Hypothalamus (tissue), 51 donors: ENCODE measurements around the gene UNC45A.
"Not testable (repeated sequence)": the region's sequence is repeated elsewhere in the genome, so short reads cannot be mapped to it uniquely, and the experiment has no call there.

Experiments used
- DNase-seq, 51 donors: peaks; one replicate each; lab custom pipeline; 2025; lab: John Stamatoyannopoulos, UW

UNC45A gene

DNA sequence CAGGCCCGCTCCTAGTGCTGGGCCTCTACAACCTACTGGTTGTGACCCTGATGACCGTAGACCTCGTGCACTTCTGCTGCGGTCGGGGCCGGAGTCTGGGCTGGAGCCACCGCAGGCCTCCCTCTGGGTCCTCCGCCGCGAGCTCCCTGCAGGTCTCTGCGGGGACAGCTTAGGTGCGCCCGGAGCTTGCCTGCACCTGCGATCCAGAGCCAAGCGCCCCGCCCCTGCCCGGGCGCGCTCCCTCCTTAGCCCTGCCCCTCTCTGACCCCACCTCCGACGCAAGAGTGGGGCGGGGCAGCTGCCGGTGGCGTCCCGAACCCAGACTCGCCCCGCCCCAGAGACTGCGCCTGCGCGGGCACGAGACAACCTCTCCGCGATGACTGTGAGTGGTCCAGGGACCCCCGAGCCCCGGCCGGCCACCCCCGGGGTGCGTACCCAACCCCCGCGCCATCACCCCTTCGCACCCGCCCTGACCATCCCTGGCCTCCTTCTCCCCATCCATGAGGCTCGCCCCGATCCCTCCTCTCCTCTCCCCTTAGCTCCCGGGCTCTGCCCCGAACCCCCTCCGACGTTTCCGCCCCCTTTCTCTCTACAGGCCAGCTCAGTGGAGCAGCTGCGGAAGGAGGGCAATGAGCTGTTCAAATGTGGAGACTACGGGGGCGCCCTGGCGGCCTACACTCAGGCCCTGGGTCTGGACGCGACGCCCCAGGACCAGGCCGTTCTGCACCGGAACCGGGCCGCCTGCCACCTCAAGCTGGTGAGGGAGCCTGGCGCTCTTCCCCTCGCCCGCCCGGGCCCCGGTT is at the start of gene UNC45A:
TSS of gene UNC45A (plus strand) at position 337 of the 803 bp plus-strand sequence. CDS start at position 377, 40 bp downstream.
- peak; percentile 34 to 93 (median 82) for DNase-seq

DNA sequence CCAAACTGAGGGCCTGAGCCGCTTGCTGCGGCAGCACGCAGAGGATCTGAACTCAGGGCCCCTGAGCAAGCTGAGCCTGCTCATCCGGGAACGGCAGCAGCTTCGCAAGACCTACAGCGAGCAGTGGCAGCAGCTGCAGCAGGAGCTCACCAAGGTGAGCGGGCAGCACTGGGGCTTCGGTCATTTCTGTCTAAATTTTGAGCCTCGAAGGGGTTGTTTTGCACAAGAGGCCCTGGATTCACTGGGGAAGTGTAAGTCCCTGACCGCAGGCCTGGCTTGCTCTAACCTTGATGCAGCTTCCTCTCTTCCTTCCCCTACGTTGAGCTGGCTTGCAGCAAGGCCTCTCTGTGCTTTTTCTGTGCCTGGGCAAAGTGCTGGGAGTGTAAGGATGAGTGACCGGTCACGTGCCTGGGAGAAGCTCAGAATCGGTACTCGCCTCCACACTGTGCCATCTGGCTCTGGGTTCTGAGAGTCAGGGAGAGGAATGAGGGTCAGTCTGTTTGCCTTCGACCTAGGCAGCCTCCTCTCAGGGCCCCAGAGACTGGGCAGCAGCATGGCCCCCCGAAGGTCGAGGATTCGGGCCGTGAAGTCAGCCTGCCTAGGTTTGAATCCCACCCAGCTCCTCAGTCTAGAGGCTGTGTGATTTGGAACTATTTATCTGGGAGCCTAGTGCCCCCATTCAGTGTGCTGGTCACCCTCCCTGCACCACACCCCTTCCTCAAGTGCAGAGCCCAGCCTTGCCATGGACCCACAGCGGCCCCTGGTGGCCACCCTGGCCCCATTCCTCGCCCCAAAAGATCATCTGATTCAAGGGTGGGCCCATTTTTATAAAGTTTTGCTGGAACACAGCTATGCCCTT is 49.4 kb upstream of the UNC45A start:
- peak in 41 of 51 donors; percentile 12 to 77 (median 55) for DNase-seq

DNA sequence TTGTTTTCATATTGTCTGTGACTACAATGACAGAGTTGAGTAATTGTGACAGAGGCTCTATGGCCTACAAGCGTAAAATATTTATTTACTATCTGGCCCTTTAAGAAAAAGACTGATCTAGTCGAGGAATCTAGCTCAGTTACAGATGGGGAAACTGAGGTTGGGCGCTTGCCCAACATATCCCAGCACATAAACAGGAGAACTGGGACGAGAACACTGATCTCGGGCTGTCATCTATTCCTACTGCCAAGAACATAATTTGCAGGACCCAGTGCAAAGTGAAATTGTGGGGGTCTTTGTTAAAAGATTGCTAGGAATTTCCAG is 48.8 kb upstream of the UNC45A start:
- DNase-seq = no peak

DNA sequence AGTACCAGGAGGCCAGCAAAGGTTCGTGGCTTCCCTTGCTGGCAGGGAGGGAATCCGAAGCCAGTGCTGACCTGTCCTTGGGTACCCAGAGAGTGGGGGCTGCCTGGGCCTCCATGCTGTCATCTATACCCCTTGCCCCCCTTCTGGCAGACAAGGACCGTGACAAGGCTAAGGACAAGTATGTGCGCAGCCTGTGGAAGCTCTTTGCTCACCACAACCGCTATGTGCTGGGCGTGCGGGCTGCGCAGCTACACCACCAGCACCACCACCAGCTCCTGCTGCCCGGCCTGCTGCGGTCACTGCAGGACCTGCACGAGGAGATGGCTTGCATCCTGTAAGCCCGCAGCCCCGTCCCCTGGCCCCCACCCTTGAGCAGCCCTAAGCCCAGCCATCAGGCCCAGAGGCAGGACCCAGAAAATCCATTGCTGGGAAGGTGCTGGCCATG is 48.0 kb upstream of the UNC45A start:
- DNase-seq = no peak

GRCh38 chr15:90889313-90889730 is 45.8 kb upstream of the UNC45A start:
- no peak for DNase-seq

DNA sequence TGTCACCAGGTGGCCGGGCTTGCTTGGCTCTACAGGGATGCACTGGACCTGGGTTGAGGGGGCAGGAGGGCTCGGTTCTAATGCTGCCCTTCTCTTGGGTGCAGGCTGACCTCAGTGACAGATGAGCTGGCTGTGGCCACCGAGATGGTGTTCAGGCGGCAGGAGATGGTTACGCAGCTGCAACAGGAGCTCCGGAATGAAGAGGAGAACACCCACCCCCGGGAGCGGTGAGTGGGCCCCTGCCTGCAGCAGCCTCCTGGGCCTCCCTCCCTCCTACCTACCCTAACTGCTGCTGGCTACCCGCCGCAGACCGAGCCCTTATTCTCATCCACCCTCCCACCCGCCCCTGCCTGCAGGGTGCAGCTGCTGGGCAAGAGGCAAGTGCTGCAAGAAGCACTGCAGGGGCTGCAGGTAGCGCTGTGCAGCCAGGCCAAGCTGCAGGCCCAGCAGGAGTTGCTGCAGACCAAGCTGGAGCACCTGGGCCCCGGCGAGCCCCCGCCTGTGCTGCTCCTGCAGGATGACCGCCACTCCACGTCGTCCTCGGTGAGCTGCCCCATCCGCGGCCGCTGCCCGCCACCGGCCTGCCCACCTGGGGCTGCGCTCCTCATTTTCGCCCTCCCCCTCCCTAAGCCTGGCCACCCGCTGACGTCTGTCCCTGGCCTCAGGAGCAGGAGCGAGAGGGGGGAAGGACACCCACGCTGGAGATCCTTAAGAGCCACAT is 45.2 kb upstream of the UNC45A start:
- no peak for DNase-seq

GRCh38 chr15:90890839-90891238 is 44.2 kb upstream of the UNC45A start:
- no peak for DNase-seq

DNA sequence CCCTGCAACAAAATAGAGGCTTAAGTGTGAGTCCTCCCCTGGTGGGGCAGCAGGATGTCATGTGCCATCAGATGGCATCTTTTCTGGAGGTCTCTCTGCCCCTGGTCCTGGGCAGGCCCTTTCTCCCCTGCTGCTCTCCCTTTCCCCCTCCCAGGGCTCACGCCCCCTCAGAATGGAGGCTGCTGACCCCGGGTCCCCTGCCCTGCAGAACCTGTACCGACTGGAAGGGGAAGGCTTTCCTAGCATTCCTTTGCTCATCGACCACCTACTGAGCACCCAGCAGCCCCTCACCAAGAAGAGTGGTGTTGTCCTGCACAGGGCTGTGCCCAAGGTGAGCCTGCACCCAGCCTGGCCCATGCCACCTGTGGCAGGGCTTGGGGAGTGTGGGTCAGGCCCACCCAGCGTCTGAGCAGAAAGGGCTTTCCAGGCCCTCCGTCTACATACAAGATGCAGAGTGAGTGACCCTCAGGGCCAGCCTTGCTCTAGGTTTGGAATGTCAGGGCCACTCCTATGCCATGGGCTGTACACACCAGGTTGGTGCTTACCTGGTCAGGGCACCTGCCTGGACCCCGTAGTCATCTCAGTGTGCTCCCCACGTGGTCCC is 43.6 kb upstream of the UNC45A start:
- no peak for DNase-seq

GRCh38 chr15:90892023-90892422 is 43.1 kb upstream of the UNC45A start:
- no peak for DNase-seq

DNA sequence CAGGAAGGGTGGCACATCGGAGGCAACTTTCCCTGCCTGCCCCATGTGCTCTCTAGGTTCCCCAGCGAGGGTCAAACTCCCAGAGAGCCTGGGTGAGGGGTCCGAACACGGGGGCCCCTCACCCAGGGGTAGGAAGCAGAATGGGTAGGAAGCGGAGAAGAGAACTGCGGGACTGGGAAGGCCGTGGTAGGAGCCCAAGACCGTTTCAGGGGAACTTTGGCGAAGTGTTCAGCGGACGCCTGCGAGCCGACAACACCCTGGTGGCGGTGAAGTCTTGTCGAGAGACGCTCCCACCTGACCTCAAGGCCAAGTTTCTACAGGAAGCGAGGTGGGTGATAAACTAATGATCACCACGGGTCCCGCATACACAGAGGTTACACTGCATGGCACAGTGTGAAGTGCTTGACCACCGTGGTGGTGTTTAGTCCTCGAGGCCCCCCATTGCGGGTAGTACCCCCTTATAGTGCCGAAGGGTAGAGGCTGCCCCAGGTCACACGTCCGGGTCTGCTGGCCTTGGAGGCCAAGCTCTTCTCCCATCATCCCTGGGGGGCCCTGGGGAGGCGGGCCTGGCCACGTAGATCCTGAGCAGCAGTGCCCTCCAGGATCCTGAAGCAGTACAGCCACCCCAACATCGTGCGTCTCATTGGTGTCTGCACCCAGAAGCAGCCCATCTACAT is 42.4 kb upstream of the UNC45A start:
- DNase-seq = no peak

DNA sequence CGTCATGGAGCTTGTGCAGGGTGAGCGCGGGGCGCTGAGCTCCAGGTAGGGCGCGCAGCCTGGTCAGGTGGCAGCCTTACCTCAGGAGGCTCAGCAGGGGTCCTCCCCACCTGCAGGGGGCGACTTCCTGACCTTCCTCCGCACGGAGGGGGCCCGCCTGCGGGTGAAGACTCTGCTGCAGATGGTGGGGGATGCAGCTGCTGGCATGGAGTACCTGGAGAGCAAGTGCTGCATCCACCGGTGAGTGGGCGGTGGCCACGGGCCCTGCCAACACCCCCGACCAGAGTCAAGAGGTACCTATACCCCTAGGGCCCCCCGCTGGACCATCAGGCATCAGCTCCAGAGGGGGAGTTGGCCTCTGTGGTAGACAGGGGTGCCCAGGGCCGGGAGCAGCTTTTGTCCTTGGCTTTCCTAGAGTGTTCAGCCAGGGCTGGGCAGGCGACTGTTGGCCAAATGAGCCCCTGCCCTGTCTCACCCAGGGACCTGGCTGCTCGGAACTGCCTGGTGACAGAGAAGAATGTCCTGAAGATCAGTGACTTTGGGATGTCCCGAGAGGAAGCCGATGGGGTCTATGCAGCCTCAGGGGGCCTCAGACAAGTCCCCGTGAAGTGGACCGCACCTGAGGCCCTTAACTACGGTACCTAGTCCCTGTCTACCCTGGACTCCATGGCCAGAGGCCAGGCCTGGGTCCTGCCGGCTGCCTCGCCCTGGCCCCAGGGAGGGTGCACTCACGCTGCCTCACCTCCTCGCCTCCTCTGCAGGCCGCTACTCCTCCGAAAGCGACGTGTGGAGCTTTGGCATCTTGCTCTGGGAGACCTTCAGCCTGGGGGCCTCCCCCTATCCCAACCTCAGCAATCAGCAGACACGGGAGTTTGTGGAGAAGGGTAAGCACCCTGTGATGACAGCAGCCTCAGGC is 41.7 kb upstream of the UNC45A start:
- no peak for DNase-seq

DNA sequence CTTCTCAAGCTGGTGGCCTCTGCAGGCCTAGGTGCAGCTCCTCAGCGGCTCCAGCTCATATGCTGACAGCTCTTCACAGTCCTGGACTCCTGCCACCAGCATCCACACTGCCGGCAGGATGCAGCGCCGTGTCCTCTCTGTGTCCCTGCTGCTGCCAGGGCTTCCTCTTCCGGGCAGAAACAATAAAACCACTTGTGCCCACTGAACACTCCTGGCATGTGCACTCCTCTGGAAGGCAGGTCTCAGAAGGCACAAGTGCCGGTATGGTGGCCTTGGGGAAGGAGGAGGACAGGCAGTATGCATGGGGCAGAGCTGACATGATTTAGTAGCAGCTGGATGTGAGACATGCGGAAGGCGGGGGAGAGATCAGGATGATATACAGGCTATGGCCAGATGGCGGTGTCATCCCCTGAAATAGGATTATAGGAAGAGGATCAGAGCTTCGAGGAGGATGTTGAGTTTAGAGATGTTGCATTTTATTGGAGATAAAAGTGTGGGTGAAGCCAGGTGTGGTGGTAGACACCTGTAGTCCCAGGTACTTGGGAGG is 39.4 kb upstream of the UNC45A start:
- DNase-seq = peak in 39 of 51 donors; percentile 13 to 81 (median 57)

DNA sequence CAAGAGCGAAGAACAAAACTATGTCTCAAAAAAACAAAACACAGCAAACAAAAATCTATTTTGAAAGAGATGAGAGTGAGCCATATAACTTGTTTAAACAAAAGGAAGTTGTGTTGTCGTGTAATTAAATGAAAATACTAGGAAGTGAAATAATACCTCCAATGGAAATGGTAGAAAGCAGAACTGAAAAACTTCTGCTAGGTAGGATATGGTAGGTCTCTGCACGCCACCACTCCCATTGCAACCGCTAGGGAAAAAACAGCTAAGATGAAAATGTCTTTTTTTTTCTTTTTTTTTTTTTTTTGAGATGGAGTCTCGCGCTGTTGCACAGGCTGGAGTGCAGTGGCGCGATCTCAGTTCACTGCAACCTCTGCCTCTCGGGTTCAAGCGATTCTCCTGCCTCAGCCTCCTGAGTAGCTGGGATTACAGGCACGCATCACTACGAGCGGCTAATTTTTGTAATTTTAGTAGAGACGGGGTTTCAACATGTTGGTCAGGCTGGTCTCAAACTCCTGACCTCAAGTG is 37.9 kb upstream of the UNC45A start:
- DNase-seq = not testable (repeated sequence)

- peak in 15 of 51 donors; percentile 6 to 66 (median 26) for DNase-seq
These were observed 33.7 kb upstream of the UNC45A start for GRCh38 chr15:90901175-90902039.

DNA sequence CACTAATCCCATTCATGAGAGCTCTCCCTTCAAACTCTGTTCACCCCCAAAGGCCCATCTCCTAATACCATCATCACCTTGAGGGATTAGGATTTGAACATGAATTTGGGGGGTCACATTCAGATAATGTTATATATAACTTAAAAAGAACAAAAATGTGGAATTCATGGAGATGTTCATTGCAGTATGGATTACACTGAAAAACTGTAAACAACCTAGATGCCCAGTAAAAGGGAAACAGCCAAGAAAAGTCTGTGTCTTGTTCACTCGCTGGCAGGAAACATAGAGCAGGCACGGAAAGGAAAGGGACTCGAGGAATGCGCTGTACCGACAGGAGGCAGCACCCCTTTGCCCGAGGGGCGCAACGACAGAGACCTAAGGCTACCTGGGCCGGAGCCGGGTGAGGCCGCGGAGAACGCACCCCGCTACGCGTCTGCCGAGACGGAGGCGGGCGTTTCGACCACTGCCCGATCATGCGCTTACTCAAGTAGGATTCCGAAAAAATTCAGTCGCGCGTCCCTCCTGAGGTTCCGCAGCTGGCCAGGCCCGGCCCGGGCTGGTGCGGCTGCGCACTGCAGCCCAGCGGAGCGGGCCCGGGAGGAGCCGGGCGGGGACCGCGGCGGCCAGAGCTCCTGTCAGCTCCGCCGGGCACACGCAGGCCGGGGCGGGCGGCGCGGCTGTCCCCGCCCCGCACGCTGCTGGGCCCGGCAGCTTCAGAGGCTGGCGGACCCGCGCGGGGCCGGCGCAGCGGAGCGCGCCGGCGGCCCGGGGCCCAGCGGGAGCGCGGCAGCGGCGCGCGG is 32.8 kb upstream of the UNC45A start:
- DNase-seq = peak; percentile 22 to 87 (median 62)
